Parathyroid adenoma (tissue), 2 donors: ENCODE results near the gene CHRDL2.

Experiments
- H2AFZ ChIP-seq: fragments of 300-600 bp; sonication (generic); one replicate; pipeline ENCODE4 v1.7.0; 2017; ENCODE audit warnings: antibody characterized with exemption, mild to moderate bottlenecking
- H3K27ac ChIP-seq: fragments of 300-600 bp; sonication (generic); one replicate; pipeline ENCODE4 v1.7.0; 2017
- H3K27me3 ChIP-seq: fragments of 300-600 bp; sonication (generic); one replicate; pipeline ENCODE4 v1.7.0; 2017; ENCODE audit warnings: low read length; ENCODE audit not compliant: control insufficient read depth, insufficient read depth
- H3K36me3 ChIP-seq: fragments of 300-600 bp; sonication (generic); one replicate; pipeline ENCODE4 v1.7.0; 2017; ENCODE audit warnings: low read length; ENCODE audit not compliant: control insufficient read depth, insufficient read depth
- H3K4me1 ChIP-seq: fragments of 300-600 bp; sonication (generic); one replicate; pipeline ENCODE4 v1.7.0; 2017; ENCODE audit warnings: control low read depth
- H3K4me2 ChIP-seq: fragments of 300-600 bp; sonication (generic); one replicate; pipeline ENCODE4 v1.7.0; 2017; ENCODE audit warnings: low read length
- H3K4me3 ChIP-seq: fragments of 300-600 bp; sonication (generic); one replicate; pipeline ENCODE4 v1.7.0; 2017; ENCODE audit warnings: low read depth, low read length
- H3K79me2 ChIP-seq: fragments of 300-600 bp; sonication (generic); one replicate; pipeline ENCODE4 v1.7.0; 2017; ENCODE audit warnings: control low read depth
- H3K9ac ChIP-seq: fragments of 300-600 bp; sonication (generic); one replicate; pipeline ENCODE4 v1.7.0; 2017; ENCODE audit warnings: mild to moderate bottlenecking
- H3K9me3 ChIP-seq: fragments of 300-600 bp; sonication (generic); one replicate; pipeline ENCODE4 v1.7.0; 2017; ENCODE audit warnings: low read length; ENCODE audit not compliant: control insufficient read depth
- TF ChIP-seq, protein P1 (sequence below): fragments of 300-600 bp; sonication (generic); IDR thresholded peaks from one replicate; pipeline ENCODE4 v1.7.0; 2017; ENCODE audit warnings: antibody characterized with exemption, mild to moderate bottlenecking
- donor health status: primary hyperparathyroidism.

CHRDL2 gene, protein sequence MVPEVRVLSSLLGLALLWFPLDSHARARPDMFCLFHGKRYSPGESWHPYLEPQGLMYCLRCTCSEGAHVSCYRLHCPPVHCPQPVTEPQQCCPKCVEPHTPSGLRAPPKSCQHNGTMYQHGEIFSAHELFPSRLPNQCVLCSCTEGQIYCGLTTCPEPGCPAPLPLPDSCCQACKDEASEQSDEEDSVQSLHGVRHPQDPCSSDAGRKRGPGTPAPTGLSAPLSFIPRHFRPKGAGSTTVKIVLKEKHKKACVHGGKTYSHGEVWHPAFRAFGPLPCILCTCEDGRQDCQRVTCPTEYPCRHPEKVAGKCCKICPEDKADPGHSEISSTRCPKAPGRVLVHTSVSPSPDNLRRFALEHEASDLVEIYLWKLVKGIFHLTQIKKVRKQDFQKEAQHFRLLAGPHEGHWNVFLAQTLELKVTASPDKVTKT

DNA sequence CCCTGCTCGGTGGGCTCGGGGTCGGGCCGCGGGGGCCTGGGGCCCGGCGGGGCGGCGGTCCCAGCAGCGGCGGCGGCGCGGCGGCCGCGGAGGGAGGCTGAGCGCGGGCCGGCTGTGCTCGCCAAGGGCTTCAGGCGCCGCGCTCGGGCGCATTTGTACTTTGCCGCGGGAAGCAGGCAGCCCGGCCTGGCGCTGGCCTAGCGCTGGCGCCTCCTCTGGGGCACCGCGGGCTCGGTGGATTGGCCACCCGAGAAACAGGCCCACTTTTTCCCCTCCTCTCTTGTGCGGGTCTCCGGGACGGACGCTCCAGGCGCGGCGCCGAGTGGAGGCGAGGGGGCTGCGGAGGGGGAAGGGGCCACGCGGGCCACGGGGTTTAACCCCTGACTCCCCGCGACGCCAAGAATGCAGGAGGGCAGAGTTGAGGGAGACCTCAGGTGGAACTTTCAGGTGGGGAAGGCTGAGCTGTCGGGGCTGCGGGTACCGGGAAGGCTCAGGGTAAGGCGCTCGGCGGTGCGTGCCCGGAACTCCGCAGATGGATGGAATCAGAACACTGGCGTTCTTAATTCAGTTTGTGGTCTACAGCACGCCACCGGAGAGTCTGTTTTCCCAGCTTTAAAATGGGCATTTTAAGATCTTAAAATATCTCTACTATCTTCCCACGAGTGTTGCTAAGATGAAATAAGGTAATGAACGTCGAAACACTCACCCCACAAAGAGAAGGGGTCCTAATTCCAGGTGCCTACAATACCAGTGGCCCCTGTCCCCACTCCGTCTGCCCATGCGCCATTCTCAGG, at the start of gene CHRDL2:
TSS of gene CHRDL2 (minus strand) at position 126 of the 794 bp plus-strand sequence. CDS start 538 bp downstream, outside the sequence.
- no peak within 1 kb of the TSS for H2AFZ ChIP-seq
- TF ChIP-seq, protein P1, sequence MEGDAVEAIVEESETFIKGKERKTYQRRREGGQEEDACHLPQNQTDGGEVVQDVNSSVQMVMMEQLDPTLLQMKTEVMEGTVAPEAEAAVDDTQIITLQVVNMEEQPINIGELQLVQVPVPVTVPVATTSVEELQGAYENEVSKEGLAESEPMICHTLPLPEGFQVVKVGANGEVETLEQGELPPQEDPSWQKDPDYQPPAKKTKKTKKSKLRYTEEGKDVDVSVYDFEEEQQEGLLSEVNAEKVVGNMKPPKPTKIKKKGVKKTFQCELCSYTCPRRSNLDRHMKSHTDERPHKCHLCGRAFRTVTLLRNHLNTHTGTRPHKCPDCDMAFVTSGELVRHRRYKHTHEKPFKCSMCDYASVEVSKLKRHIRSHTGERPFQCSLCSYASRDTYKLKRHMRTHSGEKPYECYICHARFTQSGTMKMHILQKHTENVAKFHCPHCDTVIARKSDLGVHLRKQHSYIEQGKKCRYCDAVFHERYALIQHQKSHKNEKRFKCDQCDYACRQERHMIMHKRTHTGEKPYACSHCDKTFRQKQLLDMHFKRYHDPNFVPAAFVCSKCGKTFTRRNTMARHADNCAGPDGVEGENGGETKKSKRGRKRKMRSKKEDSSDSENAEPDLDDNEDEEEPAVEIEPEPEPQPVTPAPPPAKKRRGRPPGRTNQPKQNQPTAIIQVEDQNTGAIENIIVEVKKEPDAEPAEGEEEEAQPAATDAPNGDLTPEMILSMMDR: no peak
- H3K9me3 ChIP-seq: no peaks in the 10 kb centered on the region
- no peak within 1 kb of the TSS for H3K4me3 ChIP-seq
- H3K9ac ChIP-seq: no peak within 1 kb of the TSS
- H3K79me2 ChIP-seq: no peaks in the 10 kb centered on the region
- H3K4me1 ChIP-seq: no peaks in the 10 kb centered on the region
- peak within 1 kb of the TSS; percentile 31 for H3K4me2 ChIP-seq
- no peak within 1 kb of the TSS for H3K27ac ChIP-seq
- no peaks in the 10 kb centered on the region for H3K27me3 ChIP-seq
- H3K36me3 ChIP-seq: no peaks in the 10 kb centered on the region

DNA sequence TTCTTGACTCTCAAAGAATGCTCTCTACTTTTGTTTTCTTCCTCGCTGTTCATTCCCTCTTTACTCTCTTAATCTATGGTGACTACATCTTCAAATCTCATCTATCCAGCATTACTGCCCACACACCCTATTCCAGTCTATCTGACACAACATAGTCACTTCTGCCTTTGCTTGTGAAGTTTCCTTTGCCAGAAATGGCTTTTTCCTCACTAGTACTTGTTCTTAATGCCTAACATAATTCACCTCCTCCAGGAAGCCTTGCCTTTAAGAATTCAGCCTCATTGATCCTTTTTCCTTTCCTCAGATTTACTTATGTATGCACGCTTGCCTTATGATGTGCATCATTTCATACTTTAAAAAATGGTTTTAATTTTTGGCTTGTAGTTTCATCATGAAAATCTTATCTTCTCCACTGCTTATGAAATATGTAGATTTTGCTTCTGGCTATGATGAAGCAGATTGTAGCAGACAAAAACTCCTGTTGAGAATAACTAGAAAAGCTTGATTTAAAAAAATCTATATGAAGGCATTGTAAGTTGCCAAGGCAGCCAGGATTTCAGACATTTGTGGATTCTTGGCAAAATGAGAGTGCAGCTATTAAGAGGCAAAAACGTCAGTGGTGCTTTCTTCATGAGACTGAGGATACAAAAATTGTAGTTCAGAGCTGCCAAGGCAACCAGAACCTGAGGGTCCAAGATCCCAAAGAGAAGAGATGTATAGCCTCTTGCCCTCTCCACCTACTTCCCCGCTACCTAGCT, 49.2 kb upstream of the CHRDL2 start:
- H3K9me3 ChIP-seq: no peaks in the 10 kb centered on the region
- no peak overlapping the region for H3K27ac ChIP-seq
- TF ChIP-seq, protein P1: no peak
- no peaks in the 10 kb centered on the region for H3K36me3 ChIP-seq
- H3K79me2 ChIP-seq: peaks cover 9% of the 10 kb centered on the region
- no peak overlapping the region for H2AFZ ChIP-seq
- no peak overlapping the region for H3K4me3 ChIP-seq
- H3K27me3 ChIP-seq: no peaks in the 10 kb centered on the region
- H3K4me2 ChIP-seq: no peak overlapping the region
- no peaks in the 10 kb centered on the region for H3K4me1 ChIP-seq
- no peak overlapping the region for H3K9ac ChIP-seq

DNA sequence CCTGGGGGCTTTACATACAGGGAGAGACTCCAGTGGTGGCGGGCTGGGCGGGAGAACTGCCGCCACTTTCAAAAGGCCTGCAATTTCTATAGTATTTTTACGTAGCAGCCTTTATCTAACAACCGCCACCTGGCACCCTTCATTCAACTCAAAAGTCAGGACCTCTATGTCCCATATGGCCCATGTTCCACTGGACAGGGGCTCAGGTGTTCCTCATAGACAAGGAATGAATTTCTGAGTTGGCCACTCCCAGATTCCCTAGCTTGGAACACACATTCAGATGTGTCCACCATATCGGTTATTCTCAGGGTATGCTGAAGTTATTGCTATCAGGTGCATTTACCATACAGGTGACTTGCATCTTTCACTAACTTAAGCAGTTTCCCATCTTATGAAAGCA, 47.4 kb upstream of the CHRDL2 start:
- Histone ChIP-seq H2AFZ (no peak overlapping the region), H3K9me3 (no peaks in the 10 kb centered on the region), H3K27me3 (no peaks in the 10 kb centered on the region), H3K36me3 (no peaks in the 10 kb centered on the region), H3K79me2 (peaks cover 12% of the 10 kb centered on the region), H3K27ac (no peak overlapping the region), H3K9ac (no peak overlapping the region), H3K4me1 (no peaks in the 10 kb centered on the region), H3K4me2 (no peak overlapping the region), H3K4me3 (no peak overlapping the region)
- TF ChIP-seq, protein P1: no peak

DNA sequence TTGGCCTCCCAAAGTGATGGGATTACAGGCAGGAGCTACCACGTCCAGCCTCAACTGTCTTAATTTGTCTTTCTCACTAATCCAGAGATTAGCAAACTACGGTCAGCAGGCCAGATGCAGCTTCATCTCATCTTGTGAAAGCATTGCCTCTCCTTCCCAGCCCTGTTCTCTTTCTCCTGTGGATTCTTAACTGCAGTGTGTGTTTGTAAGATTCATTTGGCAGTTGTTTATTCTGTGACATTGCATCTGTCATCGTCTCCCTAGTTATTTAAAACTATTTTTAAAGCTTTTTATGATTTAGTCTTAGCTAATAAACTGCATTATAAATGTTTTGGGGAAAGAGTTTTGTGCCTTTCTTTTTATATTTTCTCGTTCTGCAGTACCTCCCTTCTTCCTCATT, 46.7 kb upstream of the CHRDL2 start:
- Histone ChIP-seq H3K4me1 (no peaks in the 10 kb centered on the region), H3K36me3 (no peaks in the 10 kb centered on the region), H2AFZ (no peak overlapping the region), H3K4me3 (no peak overlapping the region), H3K27ac (no peak overlapping the region), H3K4me2 (no peak overlapping the region), H3K27me3 (no peaks in the 10 kb centered on the region), H3K9ac (no peak overlapping the region), H3K79me2 (peaks cover 12% of the 10 kb centered on the region), H3K9me3 (no peaks in the 10 kb centered on the region)
- TF ChIP-seq, protein P1: no peak
